Epidermal melanocyte (primary cell): Measurements from ENCODE around the gene CENPU.
"Not testable (repeated sequence)": the region's sequence is repeated elsewhere in the genome, so short reads cannot be mapped to it uniquely, and the experiment has no call there.

Source experiments
- DNase-seq: peaks from one replicate; pipeline ENCODE4 v3.0.0; 2011; ENCODE audit warnings: low spot score; ENCODE audit not compliant: insufficient read length

CENPU gene

DNA sequence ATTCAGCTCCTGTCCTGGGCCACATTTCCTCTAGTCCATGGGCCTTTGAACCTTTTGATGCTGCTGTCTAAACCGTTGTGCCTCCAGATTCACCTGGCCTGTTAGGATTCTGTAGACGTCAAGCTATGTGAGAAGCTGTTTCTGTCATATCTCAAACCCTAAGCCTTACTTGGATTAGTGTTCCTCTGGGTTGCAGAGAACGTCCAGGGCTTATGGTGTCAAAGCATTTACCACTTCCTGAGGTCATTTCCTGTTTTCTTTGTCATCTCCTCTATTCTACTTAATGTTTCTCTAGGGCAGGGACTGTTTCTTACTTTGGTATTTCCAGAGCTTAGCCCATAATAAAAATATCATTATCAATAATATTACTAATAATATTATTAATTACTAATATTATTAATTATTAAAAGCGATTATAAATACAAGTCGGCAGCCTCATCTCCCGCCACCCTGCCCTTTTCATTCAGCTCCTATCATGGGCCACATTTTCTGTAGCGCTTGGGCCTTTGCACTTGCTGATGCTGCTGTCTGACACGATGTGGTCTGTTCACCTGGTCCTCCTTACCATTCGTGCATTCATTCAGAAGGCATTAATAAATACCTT lies 65.3 kb downstream of the CENPU start:
- DNase-seq = no peak

DNA sequence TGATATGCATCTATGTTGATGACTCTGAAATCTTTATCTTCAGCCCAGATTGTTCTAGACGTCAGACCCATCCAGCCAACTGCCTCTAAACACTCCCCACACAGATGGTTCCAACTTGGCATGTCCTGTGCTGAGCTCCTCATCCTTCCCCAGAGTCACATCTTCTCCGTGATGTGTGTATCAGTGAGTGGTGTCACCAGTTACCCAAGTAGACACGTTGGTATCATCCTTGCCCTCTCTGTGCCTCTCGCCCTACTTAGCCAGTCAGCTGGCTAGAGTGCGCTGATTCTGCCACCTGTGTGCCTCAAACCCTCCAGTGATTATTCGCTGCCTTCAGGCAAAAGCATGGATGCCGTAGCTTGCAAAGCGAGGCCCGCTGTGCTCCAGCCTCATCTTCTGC lies 65.8 kb downstream of the CENPU start:
- no peak for DNase-seq

DNA sequence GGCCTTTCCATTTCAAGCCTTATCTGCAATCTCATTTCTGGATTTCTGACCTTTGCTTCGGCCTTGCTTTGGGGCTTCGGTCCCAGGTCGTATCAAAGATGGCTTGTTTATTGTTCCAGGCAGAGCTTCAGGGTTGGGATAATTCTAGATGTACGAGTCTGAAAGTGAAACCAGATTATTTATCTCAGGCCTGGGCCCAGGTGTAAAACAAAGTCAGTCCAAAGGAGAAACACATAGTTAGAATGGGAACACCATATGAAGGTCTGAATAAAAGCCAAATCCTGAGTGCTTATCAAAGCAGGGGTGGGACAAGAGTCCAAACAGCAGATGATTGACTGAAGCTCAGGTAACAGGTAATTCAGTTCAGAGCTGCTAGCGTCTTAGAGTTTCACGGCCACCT lies 67.2 kb downstream of the CENPU start:
- no peak for DNase-seq

DNA sequence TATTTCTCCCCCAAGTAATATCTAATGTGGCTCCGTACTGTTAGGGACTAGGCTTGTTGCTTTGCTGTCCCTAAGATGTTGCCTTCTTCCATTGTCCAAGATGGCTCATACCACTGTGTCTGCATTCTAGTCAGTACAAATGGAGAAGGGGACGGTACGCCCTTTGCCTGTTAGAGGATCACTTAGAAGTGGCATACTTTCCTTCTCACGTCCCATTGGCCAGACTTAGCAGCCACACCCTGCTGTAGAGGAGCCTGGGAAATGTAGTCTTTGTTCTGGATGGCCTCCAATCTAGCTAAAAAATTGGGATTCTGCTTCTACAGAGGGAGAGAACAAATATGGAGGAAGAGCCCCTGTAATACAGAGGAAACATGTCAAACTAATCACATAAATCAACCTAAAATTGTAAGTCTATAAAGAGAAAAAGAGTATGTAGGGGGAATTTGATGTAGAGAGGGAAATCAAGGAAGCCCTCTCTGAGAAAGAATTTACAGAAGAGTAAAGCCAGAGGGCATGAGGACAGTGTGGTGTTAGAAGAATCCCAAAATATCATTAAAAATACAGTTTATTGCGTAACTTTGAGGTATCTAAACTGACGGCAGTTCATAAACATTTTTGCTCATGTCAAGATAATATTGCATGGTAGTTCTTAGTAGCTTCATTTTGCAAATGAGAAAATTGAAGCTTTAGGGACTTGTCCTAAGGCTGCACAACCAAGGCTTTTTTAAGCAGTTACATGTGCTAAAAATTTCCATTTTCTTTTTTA lies 69.3 kb downstream of the CENPU start:
- no peak for DNase-seq

DNA sequence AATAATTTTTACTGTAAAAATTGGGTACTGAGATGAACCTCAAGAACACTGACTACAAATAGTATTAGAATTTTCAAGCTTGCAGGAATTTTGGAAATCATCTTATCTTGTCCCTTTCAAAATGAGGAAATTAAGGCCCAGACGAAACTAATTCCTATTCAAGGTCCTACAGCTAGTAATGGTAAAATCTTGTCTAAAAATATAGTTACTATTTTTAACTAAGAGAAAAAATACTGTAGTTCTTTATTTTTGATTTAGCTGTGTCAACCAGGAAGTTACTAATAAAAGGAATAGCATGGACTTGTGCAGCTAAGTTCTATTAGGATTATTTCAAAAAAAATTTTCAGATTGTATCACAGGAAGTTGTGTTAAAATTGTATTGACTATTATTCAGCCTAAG lies 71.7 kb downstream of the CENPU start:
- DNase-seq = no peak

DNA sequence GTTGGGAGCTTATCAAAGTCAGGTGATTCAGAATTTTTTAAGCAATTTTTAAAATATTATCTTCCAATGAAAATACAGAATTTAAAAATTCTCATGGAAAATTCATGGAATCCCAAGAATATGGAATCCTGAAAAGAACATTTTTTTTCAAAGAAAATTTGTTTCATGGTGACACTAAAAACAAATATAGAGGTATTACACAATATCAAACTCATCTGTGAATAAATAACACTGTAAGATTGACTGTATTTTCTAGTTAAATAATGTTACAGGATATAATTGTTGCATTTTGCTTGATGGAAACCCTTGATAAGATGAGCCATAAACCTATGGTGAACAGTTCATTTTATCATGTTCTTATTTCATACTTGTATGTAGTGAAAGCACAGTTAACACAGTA lies 72.9 kb downstream of the CENPU start:
- no peak for DNase-seq

DNA sequence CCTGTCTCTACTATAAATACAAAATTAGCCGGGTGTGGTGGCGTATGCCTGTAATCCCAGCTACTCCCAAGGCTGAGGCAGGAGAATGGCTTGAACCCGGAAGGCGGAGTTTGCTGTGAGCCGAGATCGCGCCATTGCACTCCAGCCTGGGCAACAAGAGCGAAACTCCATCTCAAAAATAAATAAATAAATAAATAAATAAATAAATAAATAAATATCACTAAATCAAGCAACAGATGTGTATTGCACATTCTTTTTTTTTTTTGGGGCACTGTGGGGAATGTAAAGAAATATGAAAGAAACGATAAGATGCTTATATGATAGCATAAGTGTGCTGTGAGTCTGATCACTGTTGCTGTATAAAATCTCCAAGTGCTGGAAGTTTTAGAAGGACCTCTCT lies 76.1 kb downstream of the CENPU start:
- DNase-seq = not testable (repeated sequence)

DNA sequence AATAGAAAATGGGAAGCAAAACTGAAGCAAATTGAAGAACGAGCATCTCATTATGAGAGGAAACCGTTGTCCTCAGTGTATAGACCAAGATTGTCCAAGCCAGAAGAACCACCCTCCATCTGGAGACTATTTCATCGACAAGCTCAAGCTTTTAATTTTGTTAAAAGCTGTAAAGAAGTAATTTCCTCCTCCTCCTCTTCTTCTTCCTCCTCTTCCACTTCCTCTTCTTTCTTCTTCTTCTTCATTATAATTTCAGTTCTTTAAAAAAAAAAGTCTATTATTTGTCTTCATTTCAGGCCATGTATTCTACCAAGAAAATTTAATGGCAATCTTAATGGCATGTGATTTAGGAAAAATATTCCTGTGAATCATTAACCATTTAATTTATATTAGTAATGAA lies 76.8 kb downstream of the CENPU start:
- no peak for DNase-seq

DNA sequence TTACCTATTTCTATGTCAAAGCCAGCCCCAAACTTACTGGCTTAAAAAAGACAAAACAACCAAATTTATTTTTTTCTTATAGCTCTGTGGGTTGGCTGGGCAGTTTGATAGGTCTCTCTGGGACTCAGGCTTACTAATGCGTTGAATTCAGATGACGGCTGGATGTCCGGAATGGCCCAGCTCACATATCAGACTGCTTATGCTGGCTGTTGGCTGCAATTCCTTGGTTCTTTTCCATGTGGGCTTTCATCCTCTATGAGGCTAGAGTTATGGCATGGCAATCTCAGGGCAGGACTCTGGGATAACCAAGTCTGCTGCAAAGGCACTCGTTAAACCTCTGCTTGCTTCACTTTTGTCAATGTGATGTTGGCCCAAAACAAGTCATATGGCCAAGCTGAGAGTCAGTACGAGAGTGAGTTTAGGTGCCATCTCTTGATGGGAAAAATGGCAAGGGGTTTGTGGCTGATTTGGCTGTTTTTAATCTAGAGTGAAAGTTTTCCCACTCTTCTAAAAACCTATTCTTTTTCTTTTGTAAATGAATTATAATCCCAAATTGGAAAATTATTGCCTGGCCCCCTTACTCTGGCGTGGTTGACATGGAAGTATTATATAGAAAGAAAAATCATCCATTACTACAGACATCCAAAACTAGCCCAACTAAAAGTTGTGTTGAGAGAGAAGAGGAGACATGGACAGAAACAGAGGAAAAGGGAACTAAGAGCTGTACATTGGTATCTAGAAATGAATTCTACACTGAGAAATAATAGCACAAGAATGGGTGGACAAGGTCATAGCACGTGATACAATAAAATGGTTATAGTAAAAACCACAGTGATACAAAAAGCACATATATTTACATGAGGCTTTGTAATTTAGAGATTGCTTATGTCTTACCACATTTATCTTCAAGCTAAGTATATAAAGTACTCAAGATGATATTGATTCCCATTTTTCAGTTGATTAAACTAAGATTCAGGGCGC lies 77.7 kb downstream of the CENPU start:
- DNase-seq = no peak

DNA sequence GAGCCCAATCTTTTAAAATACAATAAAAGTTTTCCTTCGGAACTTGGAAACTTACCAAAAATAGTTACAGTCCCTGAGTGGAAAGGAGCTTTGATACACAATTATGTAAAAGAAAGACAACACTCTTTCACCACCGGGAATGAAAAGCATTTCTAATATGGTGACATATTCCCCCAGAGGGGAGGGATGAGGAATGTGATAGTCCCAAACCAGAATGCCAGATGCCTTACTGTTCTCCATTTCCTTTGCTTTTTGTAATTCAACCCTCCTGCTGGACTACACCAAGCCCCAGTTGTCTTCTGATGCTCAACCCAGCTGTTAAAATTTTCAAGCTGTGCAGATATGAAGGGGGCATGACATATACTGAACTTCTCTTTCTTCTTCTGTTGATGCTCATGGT lies 80.2 kb downstream of the CENPU start:
- DNase-seq = no peak

DNA sequence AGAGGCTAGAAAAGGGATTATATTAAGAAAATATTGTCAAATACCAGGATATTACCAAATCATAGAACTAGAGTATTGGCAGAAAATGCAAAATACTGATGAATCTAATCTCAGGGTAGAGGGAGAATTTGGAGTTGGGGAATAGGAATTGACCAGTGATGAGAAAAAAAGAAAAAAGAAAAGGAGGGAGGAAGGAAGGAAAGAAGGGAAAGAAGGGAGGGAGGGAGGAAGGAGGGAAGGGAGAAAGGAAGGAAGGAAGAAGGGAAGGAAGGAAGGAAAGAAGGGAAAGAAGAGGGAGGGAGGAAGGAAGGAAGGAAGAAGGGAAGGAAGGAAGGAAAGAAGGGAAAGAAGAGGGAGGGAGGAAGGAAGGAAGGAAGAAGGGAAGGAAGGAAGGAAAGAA lies 81.2 kb downstream of the CENPU start:
- DNase-seq = not testable (repeated sequence)

DNA sequence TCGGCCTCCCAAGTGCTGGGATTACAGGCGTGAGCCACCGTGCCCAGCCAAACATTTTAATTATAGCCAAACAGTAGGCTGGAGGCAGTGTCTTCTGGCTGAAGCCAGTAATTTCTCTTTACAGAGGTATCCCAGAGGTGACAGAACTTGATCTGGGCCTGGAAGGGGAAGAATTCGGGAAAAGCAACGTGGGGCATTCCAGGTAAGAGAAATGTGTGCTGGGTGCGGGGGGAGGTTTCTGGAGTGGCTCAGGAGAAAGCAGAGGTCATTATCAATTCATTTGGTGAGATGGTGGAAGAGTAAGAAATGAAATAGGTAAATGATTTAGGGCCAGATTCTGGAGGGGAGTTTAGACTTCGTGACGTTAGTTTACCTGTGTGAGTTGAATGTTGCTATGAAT lies 82.0 kb downstream of the CENPU start:
- no peak for DNase-seq

DNA sequence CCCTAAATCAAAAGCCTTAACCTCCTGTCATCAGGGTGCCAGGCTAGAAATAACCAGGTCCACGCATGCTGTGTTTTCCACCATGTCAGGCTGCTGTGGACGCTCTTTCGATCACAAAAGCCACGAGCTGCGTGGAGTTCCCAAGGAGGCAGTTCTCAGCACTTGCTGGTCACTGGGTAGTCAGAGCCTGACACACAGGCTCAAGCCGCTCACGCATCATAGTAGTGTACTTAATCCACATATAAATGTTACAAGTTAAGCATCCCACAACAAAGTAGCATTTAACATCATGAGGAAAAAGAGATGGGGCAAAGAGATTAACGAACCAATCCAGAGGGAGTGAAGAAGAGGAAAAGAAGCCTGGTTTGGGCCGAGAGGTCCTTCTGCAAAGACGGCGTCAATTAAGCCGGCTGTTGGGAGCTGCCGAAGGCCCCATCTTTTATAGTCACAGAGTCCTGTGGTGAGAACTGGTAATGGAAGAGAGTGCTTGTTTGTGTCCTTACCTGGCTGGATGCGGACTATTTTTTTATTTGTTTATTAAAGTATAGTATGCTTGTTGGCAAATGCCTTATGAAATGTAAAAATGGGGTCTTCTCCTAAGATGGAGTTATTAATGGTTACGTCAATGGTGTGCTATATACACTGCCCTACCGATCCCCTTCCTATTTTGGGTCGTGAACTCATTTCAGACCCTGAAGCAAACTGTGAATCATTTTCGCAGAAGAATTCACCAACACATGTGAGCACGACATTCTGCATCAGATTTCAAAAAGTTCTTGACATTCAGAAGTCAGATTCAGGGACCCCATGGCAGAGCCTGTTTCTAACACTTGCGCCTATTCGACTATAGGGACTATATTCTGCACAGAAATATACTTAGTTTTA lies 83.7 kb downstream of the CENPU start:
- DNase-seq = no peak

DNA sequence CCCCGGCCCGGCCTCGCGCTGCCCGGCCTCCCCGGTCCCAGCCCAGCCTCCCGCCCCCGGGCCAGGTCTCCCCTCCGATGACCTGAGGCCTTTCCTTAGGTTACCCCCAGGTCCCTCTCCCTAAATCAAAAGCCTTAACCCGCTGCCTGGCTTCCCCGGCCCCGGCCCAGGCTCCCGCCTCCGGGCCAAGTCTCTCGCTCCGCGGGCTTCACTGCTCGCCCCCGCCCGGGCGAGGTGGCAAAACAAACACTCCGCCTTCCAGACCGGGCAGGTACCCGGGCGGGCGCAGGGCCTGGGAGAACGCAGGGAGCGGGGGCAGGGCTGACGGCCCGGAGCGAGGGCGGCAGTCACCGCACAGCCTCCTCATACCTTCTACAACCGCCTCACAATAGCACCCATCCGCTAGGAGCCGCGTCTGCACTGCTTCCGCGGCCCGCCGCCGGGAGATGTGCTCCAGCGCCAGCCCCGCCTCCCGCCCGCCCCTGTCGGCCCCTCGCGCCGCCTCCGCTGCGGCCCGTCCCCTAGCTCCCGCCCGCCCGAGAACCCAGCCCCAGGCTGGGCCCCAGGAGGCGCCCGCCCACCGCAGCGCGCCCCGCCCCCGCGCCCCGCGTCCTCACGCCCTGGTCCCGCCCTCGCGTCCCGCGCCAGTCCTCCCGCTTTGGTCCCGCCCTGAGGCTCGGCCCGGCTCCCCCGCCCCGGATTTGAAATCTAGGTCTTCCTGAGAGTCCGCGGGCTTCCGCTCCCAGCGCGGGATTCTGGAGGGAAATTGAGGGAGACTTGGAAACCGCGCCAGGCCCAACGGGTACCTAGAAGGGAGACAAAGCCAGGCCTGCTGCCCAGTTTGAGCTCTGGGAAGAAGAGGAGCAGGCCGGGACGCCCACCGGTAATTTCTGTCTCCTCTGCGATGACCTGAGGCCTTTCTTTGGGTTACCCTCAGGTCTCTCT lies 84.6 kb downstream of the CENPU start, which contains the start of the genes CASP3 and PRIMPOL:
TSS of gene CASP3 (minus strand) at position 422 of the 945 bp plus-strand sequence. CDS start 10,994 bp downstream, outside the sequence.
TSS of gene PRIMPOL (plus strand) at position 713 of the 945 bp plus-strand sequence. CDS start 7,403 bp downstream, outside the sequence.
- no peak for DNase-seq

DNA sequence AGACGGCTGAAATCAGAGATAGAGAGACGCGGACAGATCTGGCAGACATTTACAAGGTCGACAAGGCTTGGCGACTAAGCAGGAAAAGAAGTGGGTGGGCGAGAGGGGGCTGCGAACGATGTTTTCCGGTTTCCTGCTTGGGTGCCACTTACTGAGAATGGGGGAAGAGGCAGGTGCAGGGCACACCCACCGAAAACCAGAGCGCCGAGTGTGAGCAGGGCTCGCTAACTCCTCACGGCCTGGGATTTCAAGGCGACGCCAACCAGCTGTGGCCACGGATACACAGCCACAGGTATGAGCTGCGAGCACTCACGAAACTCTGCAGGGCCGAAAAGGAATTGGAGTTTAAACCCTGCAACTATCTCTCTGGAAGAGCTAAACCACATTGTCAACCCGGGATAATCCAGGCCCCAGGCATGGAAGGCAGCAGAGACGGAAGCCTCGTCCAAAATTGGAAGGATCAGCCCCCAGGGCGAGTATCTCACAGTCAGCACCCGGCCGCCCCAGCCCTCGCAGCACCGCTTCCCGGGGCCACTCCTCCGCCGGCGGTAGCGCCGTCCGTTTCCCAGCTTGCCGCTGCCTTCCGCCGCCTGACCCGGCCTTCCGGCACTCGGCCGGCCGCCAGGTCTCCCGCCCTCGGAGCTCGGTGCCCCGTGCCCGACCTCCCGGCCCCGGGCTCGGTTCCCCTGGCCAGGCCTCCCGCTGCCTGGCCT lies 85.4 kb downstream of the CENPU start:
- DNase-seq = no peak

DNA sequence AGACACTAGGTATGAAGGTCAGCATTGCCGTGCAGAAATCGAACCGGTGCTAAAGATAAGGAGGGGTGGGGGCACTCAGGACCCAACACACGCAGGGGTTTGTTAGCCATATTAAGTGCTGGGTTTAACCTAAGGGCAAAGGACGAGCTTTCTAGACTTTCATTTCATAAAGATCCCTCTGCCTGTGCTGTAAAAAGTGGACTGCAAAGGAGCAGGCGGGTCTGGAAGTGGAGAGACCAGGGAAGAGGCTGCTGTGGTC lies 85.9 kb downstream of the CENPU start:
- DNase-seq = no peak

DNA sequence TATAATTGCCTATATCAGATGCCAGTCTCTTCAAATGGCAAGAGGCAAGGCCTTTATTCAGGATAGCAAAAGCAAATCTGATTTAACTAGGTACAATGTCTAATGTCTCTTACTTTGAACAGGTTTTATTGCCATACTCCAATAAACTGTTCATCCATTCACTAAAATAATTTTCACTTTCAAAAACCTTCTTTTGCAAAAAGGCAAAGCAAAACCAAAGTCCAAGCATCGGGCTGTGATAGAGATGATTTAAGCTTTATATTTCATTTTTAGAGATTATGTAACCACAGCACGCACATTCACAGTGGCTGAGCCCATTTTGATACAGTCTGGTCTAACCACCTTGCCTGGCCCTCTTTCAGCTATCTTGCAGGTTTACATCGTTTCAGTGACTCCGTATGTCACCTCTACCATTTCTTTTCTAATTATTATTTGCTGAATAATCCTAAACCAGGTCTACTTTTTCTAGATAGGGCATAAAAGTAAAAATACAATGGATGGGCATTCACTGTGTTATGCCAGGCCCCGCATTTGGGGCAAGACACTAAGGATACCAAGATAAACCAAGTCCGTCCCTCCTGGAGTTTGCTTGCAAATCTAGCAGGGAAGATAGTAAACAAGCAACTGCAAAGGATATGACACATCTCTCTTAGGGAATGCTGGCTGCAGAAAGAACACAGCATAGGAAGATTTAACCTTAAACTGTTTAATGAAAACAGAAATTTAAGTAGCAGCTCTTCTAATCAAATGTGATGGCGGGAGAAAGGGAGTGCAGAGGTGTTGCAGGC lies 86.4 kb downstream of the CENPU start:
- DNase-seq = no peak

DNA sequence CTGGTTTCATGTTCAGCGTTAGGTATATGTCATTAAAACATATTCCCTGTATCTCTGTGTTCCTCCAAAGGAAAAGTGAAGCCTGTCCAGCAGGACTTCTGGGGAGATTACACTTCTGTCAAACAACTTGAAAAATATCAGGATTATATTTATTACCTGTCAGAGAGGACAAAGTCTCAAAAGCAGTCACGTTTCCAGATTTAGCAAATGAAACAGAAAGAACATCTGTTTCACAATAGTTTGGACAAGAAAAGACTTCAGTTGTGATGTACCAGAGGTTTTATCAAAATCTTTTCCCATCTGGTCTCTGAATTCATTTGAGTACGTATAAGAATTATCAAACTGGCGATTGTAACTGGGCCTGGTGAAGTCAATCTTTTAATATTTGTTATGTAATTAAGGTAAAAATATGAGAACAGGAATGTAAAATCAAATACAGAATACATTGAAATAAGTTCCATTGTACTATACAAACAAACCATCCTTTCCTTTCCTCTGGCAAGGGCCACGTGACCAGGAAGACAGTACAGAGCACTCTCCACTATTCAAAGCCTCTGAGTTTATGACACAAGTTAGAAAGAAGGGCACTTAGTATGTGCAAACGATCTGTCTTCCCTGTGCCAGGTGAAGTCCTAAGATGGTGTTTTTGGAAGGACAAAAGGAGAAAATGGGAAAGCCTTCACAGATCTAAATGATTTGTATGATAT lies 87.8 kb downstream of the CENPU start:
- DNase-seq = no peak
